ENCODE measurements around the gene NTN3.
A peak's percentile ranks its signal among the peaks of the same experiment; 100 is the strongest.

The NTN3 gene

GRCh38 chr16:2501946-2502895 lies 31.1 kb downstream of the NTN3 start:
- H3K4me3 ChIP-seq (ENCODE audit: low read depth, low read length) = no peak overlapping the region
- DNase-seq (ENCODE audit: low read depth) = no peak
- no peak for TF ChIP-seq CTCF (conservative IDR thresholded peaks at IDR 0.05; ENCODE audit: low read depth, low read length)

GRCh38 chr16:2505695-2506094 lies 34.6 kb downstream of the NTN3 start:
- TF ChIP-seq CTCF (conservative IDR thresholded peaks at IDR 0.05; ENCODE audit: low read depth, low read length) = no peak
- DNase-seq (ENCODE audit: low read depth) = no peak

GRCh38 chr16:2507052-2507659 lies 36.1 kb downstream of the NTN3 start:
- no peak overlapping the region for H3K4me3 ChIP-seq (ENCODE audit: low read depth, low read length)
- DNase-seq (ENCODE audit: low read depth) = no peak
- no peak for TF ChIP-seq CTCF (conservative IDR thresholded peaks at IDR 0.05; ENCODE audit: low read depth, low read length)

More at GRCh38 chr16:2505695-2506094, 34.6 kb downstream of the NTN3 start:
- no peak overlapping the region for H3K4me3 ChIP-seq (ENCODE audit: low read depth, low read length)

GRCh38 chr16:2507665-2508064 lies 36.6 kb downstream of the NTN3 start:
- DNase-seq (ENCODE audit: low read depth) = no peak
- no peak for TF ChIP-seq CTCF (conservative IDR thresholded peaks at IDR 0.05; ENCODE audit: low read depth, low read length)
- H3K4me3 ChIP-seq (ENCODE audit: low read depth, low read length) = no peak overlapping the region

- TF ChIP-seq CTCF (conservative IDR thresholded peaks at IDR 0.05; ENCODE audit: low read depth, low read length) = no peak
- DNase-seq (ENCODE audit: low read depth) = no peak
- no peak overlapping the region for H3K4me3 ChIP-seq (ENCODE audit: low read depth, low read length)
Observed at GRCh38 chr16:2508722-2509400, 37.8 kb downstream of the NTN3 start.

GRCh38 chr16:2511128-2511800 lies 40.2 kb downstream of the NTN3 start:
- DNase-seq (ENCODE audit: low read depth) = peak; percentile 70
- H3K4me3 ChIP-seq (ENCODE audit: low read depth, low read length) = peak overlapping the region; percentile 9
- TF ChIP-seq CTCF (conservative IDR thresholded peaks at IDR 0.05; ENCODE audit: low read depth, low read length) = no peak

All from choroid plexus epithelial cell (primary cell).